Endothelial cell of umbilical vein (primary cell): Measurements from ENCODE around the gene SLC1A7. TPM values are rescaled to one million over a fixed set of nuclear protein-coding genes. Genes with fewer than 3 reads are reported as not detected.

Source experiments
- BruUV-seq: library from RNA; stranded (reverse); fragments of 400-500 nt; replicated peaks from 2 replicates; lab custom pipeline; 2021; lab: Mats Ljungman, UMichigan
- CTCF ChIA-PET: fragments of 300-600, 350-600 bp; sonication (Branson Sonifier 250); formaldehyde crosslinking; loops from one replicate; lab custom pipeline; 2021; ENCODE audit warnings: antibody characterized with exemption, inconsistent platforms; lab: Charles Lee
- POLR2A ChIA-PET: fragments of 300-600, 350-600 bp; sonication (Branson Sonifier 250); formaldehyde crosslinking; loops from one replicate; lab custom pipeline; 2021; ENCODE audit warnings: antibody characterized with exemption, inconsistent platforms; lab: Charles Lee
- DNase-seq: peaks from one replicate; pipeline ENCODE4 v3.0.0-alpha.2; 2011; ENCODE audit warnings: low read depth, low spot score
- FAIRE-seq: peaks from 2 replicates; lab custom pipeline; 2011; peaks lifted over from hg19 to GRCh38; lab: Jason Lieb, UNC
- H2AFZ ChIP-seq: 2 replicates; pipeline ENCODE4 v1.6.0; 2012; ENCODE audit warnings: low read depth, low read length, control low read depth, inconsistent platforms
- H3K27ac ChIP-seq: 2 replicates; pipeline ENCODE4 v1.5.1; 2011; ENCODE audit warnings: low read depth, mild to moderate bottlenecking, control low read depth, low read length, moderate library complexity; ENCODE audit not compliant: insufficient read depth
- H3K27me3 ChIP-seq, 2 experiments: 2 replicates each; pipeline versions ENCODE4 v1.6.0 to v1.6.1; 2011; ENCODE audit warnings: low read length in 2 of 2, mixed read lengths in 1 of 2; ENCODE audit not compliant: control insufficient read depth in 2 of 2, insufficient read depth in 2 of 2
- H3K36me3 ChIP-seq, 2 experiments: 2 replicates in 1 of 2; 3 replicates in 1 of 2; pipeline ENCODE4 v1.5.1; 2011; ENCODE audit warnings: low read length in 2 of 2, mild to moderate bottlenecking in 1 of 2, moderate library complexity in 1 of 2; ENCODE audit not compliant: control insufficient read depth in 2 of 2, insufficient read depth in 2 of 2; ENCODE audit errors: extremely low read depth in 1 of 2
- H3K4me1 ChIP-seq: 3 replicates; pipeline ENCODE4 v1.5.1; 2011; ENCODE audit warnings: mild to moderate bottlenecking, low read length; ENCODE audit not compliant: control insufficient read depth, insufficient read depth; ENCODE audit errors: extremely low read depth
- H3K4me2 ChIP-seq: 2 replicates; pipeline ENCODE4 v1.6.1; 2011; ENCODE audit warnings: low read length, control low read depth, mixed read lengths; ENCODE audit not compliant: insufficient read depth
- H3K4me3 ChIP-seq, 3 experiments: fragments of 200-600 bp in 1 of 3; sonication (generic), shearing (Covaris generic) in 1 of 3; replicated peaks in 1 of 3; 2 replicates each; pipeline ENCODE4 v1.5.1; 2011 to 2016; ENCODE audit warnings: control low read depth in 3 of 3, low read length in 3 of 3, mild to moderate bottlenecking in 2 of 3, inconsistent platforms in 1 of 3, low read depth in 1 of 3, moderate library complexity in 1 of 3; ENCODE audit not compliant: insufficient read depth in 1 of 3
- H3K79me2 ChIP-seq: 2 replicates; pipeline ENCODE4 v1.6.0; 2012; ENCODE audit warnings: low read length, inconsistent platforms; ENCODE audit not compliant: control insufficient read depth, insufficient read depth
- H3K9ac ChIP-seq: replicated peaks from 2 replicates; pipeline ENCODE3; 2011; ENCODE audit warnings: low read length, control low read depth; ENCODE audit not compliant: insufficient read depth; ENCODE audit errors: extremely low read depth
- H3K9me1 ChIP-seq: replicated peaks from 3 replicates; pipeline ENCODE4 v1.6.0; 2011; ENCODE audit warnings: mild to moderate bottlenecking, low read length; ENCODE audit not compliant: control insufficient read depth, insufficient read depth; ENCODE audit errors: extremely low read depth
- H3K9me3 ChIP-seq: replicated peaks from 2 replicates; pipeline ENCODE4 v1.5.1; 2012; ENCODE audit warnings: low read length, inconsistent platforms; ENCODE audit not compliant: control insufficient read depth, insufficient read depth
- H4K20me1 ChIP-seq: replicated peaks from 2 replicates; pipeline ENCODE3; 2011; ENCODE audit warnings: mild to moderate bottlenecking, low read length; ENCODE audit not compliant: control insufficient read depth, insufficient read depth; ENCODE audit errors: extremely low read depth
- CTCF ChIP-seq, 2 donors: IDR thresholded peaks; 1 replicate in 1 of 2; 2 replicates in 1 of 2; pipeline ENCODE4 v1.5.1; 2011; ENCODE audit warnings: low read length in 2 of 2, mild to moderate bottlenecking in 2 of 2, moderate library complexity in 2 of 2, control low read depth in 1 of 2, inconsistent platforms in 1 of 2, low read depth in 1 of 2; ENCODE audit not compliant: insufficient read depth in 1 of 2; ENCODE audit errors: extremely low read depth in 1 of 2
- EZH2 ChIP-seq: IDR thresholded peaks from 2 replicates; pipeline ENCODE4 v1.6.1; 2012; ENCODE audit warnings: borderline replicate concordance, low read depth, mild to moderate bottlenecking, moderate library complexity, low read length, inconsistent platforms; ENCODE audit not compliant: severe bottlenecking
- FOS ChIP-seq: IDR thresholded peaks from 2 replicates; pipeline ENCODE4 v1.6.1; 2011; ENCODE audit warnings: mild to moderate bottlenecking, low read length, moderate library complexity, borderline replicate concordance; ENCODE audit not compliant: insufficient read depth
- GATA2 ChIP-seq: IDR thresholded peaks from 2 replicates; pipeline ENCODE4 v1.7.0; 2011; ENCODE audit warnings: low read depth, mild to moderate bottlenecking, moderate library complexity, mixed read lengths, low read length; ENCODE audit not compliant: insufficient read length, insufficient read depth
- JUN ChIP-seq: IDR thresholded peaks from 2 replicates; pipeline ENCODE4 v1.6.1; 2011; ENCODE audit warnings: borderline replicate concordance, low read depth; ENCODE audit not compliant: insufficient read length, insufficient read depth
- MAX ChIP-seq: IDR thresholded peaks from 2 replicates; pipeline ENCODE4 v1.6.1; 2011; ENCODE audit not compliant: insufficient read depth, insufficient read length
- MYC ChIP-seq: IDR thresholded peaks from one replicate; pipeline ENCODE4 v1.6.1; 2011; ENCODE audit warnings: mild to moderate bottlenecking, low read depth, low read length
- POLR2A ChIP-seq: IDR thresholded peaks from 2 replicates; pipeline ENCODE4 v1.6.1; 2012; ENCODE audit warnings: low read depth, mild to moderate bottlenecking, control low read depth, low read length
- POLR2AphosphoS5 ChIP-seq: IDR thresholded peaks from 2 replicates; pipeline ENCODE4 v1.6.1; 2012; ENCODE audit warnings: low read depth, mild to moderate bottlenecking, control low read depth, low read length, moderate library complexity; ENCODE audit not compliant: insufficient read depth
- dilution Hi-C: fragments of 300-500 bp; cut with MboI; formaldehyde crosslinking; loops from one replicate; pipeline ENCODE4 v1.15.0; 2019; ENCODE audit warnings: low sequenced_read_pairs; ENCODE audit not compliant: extremely low pct_ligation_motif_present
- intact Hi-C: fragments of 100-400 bp; cut with micrococcal nuclease; formaldehyde crosslinking; loops from one replicate; pipeline ENCODE4 v1.10.0; 2022
- polyA plus RNA-seq, 4 experiments: library from polyadenylated mRNA; depleted of rRNA in 3 of 4; stranded (reverse) in 3 of 4; unstranded in 1 of 4; fragments of >200 nt; gene quantifications; 2 replicates each; pipeline versions ENCODE4 v1.2.1 to v1.2.3, GENCODE V29; 2011 to 2012; ENCODE audit warnings: missing spikeins in 1 of 4
- total RNA-seq: library from RNA; stranded (reverse); gene quantifications from 2 replicates; pipeline ENCODE4 v1.2.3, GENCODE V29; 2021

Gene SLC1A7
- total and polyA plus RNA-seq, 2 donors (not counting 3 experiments of a cell fraction or from before 2014, with no cell fraction given), result not detected

DNA sequence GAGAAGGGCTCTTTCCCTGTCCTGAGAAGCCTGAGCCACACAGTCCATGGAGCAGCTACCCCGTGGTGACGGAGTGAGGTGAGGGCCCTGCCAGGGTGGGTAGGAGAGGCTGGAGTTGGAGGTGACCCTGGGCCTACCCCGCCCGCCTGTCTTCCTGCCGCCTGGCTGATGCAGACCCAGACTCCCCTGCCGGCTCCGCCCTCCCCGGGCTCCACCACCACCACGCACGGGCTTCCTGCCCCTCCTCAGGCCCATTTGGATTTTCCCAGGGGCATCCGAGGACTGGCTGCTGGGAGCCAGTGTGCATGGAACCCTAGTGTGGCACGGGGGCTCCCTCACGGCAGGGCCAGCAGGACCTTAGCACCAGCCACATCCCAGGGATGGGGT lies 47.9 kb downstream of the SLC1A7 start:
- Histone ChIP-seq H3K36me3 (no peaks in the 10 kb centered on the region), H3K4me3 (no peak overlapping the region), H4K20me1 (no peaks in the 10 kb centered on the region), H3K27ac (no peak overlapping the region), H3K9me1 (no peaks in the 10 kb centered on the region), H3K9ac (no peak overlapping the region), H3K4me2 (no peak overlapping the region), H3K4me1 (no peaks in the 10 kb centered on the region), H3K9me3 (no peaks in the 10 kb centered on the region), H2AFZ (no peak overlapping the region), H3K79me2 (no peaks in the 10 kb centered on the region), H3K27me3 (no peaks in the 10 kb centered on the region)
- no TSS peak for BruUV-seq
- TF ChIP-seq POLR2AphosphoS5, result no peak
- no peak for TF ChIP-seq CTCF (IDR thresholded peaks at IDR 0.05; ENCODE audit: extremely low read depth in 1 of 2, insufficient read depth in 1 of 2, low read depth in 1 of 2, low read length in 2 of 2)
- no peak for TF ChIP-seq POLR2A
- ChIA-PET CTCF (interaction anchor here (2.9 kb wide), 1 partner anchor 14 kb away, joined by 11 read pairs; no protein-coding TSS in a partner anchor), POLR2A (no interaction called here)
- DNase-seq (no peak), FAIRE-seq (no peak)
- dilution Hi-C loops, result no loop called here
- intact Hi-C loops, result no loop called here

DNA sequence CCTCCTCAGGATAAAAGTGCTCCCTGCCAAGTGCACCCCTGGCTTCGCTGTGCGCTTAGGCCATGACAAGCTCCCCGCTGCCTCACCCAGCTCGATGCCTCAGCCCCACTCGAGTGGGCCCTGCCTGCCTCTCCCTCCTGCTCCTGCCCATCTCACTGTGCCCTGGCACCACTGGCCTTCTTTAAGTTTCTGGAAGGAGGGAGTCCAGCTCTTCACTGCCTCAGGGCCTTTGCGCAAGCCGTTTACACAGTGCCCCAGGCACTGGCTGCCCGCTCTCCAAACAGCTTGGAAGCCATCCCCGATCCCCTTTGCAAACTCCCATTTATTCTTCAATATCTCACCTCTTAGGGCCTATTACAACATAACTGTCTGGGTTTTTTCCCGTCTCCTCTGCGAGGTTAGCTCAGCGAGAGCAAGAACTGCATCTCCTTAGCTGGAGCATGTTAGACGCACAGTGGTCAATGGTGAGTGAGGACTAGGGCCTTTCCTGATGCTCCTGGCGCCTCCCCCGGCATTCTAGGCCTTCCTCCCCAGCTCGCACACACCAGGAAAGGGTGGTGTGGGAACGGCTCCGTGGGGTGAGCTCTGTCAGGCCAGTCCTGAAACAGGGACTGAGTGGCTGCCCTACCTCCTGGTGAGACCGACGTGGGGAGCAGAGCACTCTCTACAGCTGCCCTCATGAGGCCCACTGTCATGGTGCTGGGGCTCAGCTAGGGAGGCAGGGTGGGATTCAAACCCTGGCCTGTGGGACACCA lies 48.5 kb downstream of the SLC1A7 start:
- H3K4me1 ChIP-seq, result no peaks in the 10 kb centered on the region
- H3K27ac ChIP-seq, result no peak overlapping the region
- BruUV-seq, result no TSS peak
- POLR2A ChIA-PET, result no interaction called here
- no peak for DNase-seq
- no peaks in the 10 kb centered on the region for H3K79me2 ChIP-seq
- CTCF ChIA-PET, result interaction anchor here (1.4 to 2.9 kb wide), 2 partner anchors 10 to 14 kb away, joined by 4 to 11 read pairs; no protein-coding TSS in a partner anchor
- no peak overlapping the region for H2AFZ ChIP-seq
- H4K20me1 ChIP-seq, result no peaks in the 10 kb centered on the region
- H3K9me3 ChIP-seq, result no peaks in the 10 kb centered on the region
- intact Hi-C loops, result no loop called here
- H3K4me2 ChIP-seq, result no peak overlapping the region
- H3K9ac ChIP-seq, result no peak overlapping the region
- no peak for FAIRE-seq
- no peaks in the 10 kb centered on the region for H3K36me3 ChIP-seq
- no peaks in the 10 kb centered on the region for H3K9me1 ChIP-seq
- TF ChIP-seq FOS (no peak), GATA2 (no peak), POLR2AphosphoS5 (no peak), POLR2A (no peak), MAX (no peak), JUN (no peak), MYC (no peak), EZH2 (no peak), CTCF (IDR thresholded peaks at IDR 0.05; ENCODE audit: extremely low read depth in 1 of 2, insufficient read depth in 1 of 2, low read depth in 1 of 2, low read length in 2 of 2) (no peak)
- dilution Hi-C loops, result no loop called here
- H3K4me3 ChIP-seq, result no peak overlapping the region
- H3K27me3 ChIP-seq, result no peaks in the 10 kb centered on the region
